H9 (cell line): ENCODE results near the gene C1orf21. TPM values are rescaled to one million over a fixed set of nuclear protein-coding genes. Genes with fewer than 3 reads are reported as not detected.
A peak's percentile ranks its signal among the peaks of the same experiment; 100 is the strongest.

Source experiments
- DNase-seq: peaks from one replicate; pipeline ENCODE4 v3.0.0-alpha.2; 2017
- H2AFZ ChIP-seq: one replicate; pipeline ENCODE4 v1.6.1; 2013; ENCODE audit warnings: mild to moderate bottlenecking, low read length, control low read depth, moderate library complexity
- H2AK5ac ChIP-seq: 2 replicates; pipeline ENCODE4 v1.6.1; 2013; ENCODE audit warnings: low read length, control low read depth, mixed read lengths; ENCODE audit not compliant: insufficient read length
- H2BK120ac ChIP-seq: one replicate; pipeline ENCODE4 v1.6.1; 2013; ENCODE audit warnings: low read depth, mild to moderate bottlenecking, low read length, control low read depth, inconsistent platforms; ENCODE audit not compliant: poor library complexity, severe bottlenecking
- H2BK12ac ChIP-seq: 2 replicates; pipeline ENCODE4 v1.6.1; 2013; ENCODE audit warnings: low read length, control low read depth, mixed read lengths, low read depth; ENCODE audit not compliant: insufficient read length
- H2BK15ac ChIP-seq: 2 replicates; pipeline ENCODE4 v1.6.1; 2013; ENCODE audit warnings: low read depth, low read length, control low read depth
- H2BK20ac ChIP-seq: one replicate; pipeline ENCODE4 v1.6.1; 2013; ENCODE audit warnings: low read depth, mild to moderate bottlenecking, low read length, control low read depth, inconsistent platforms; ENCODE audit not compliant: poor library complexity, severe bottlenecking
- H2BK5ac ChIP-seq: 2 replicates; pipeline ENCODE4 v1.6.1; 2013; ENCODE audit warnings: low read length, control low read depth, mixed read lengths; ENCODE audit not compliant: insufficient read length
- H3K14ac ChIP-seq: 2 replicates; pipeline ENCODE4 v1.6.1; 2013; ENCODE audit warnings: low read length, control low read depth; ENCODE audit not compliant: insufficient read depth
- H3K18ac ChIP-seq: 2 replicates; pipeline ENCODE4 v1.6.1; 2013; ENCODE audit warnings: low read depth, mild to moderate bottlenecking, mixed read lengths, low read length, control low read depth; ENCODE audit not compliant: insufficient read length
- H3K23ac ChIP-seq: 2 replicates; pipeline ENCODE4 v1.6.1; 2013; ENCODE audit warnings: low read length, control low read depth, mixed read lengths, low read depth; ENCODE audit not compliant: insufficient read length
- H3K23me2 ChIP-seq: 2 replicates; pipeline ENCODE4 v1.6.1; 2013; ENCODE audit warnings: low read depth, mild to moderate bottlenecking, mixed read lengths, low read length, control low read depth; ENCODE audit not compliant: insufficient read length, poor library complexity, severe bottlenecking
- H3K27ac ChIP-seq: 2 replicates; pipeline ENCODE4 v1.5.1; 2013; ENCODE audit warnings: low read length, control low read depth, mixed read lengths, low read depth; ENCODE audit not compliant: insufficient read length
- H3K27me3 ChIP-seq: 2 replicates; pipeline ENCODE4 v1.6.1; 2013; ENCODE audit warnings: low read length, control low read depth, inconsistent platforms; ENCODE audit not compliant: insufficient read depth
- H3K4ac ChIP-seq: 2 replicates; pipeline ENCODE4 v1.6.1; 2013; ENCODE audit warnings: low read depth, mild to moderate bottlenecking, control low read depth, inconsistent platforms, low read length, moderate library complexity
- H3K4me1 ChIP-seq: 2 replicates; pipeline ENCODE4 v1.6.1; 2013; ENCODE audit warnings: low read length, control low read depth, inconsistent platforms; ENCODE audit not compliant: insufficient read depth
- H3K4me2 ChIP-seq: 2 replicates; pipeline ENCODE4 v1.6.1; 2013; ENCODE audit warnings: low read length, control low read depth, mixed read lengths; ENCODE audit not compliant: insufficient read length, insufficient read depth
- H3K56ac ChIP-seq: 2 replicates; pipeline ENCODE4 v1.6.1; 2013; ENCODE audit warnings: low read depth, mild to moderate bottlenecking, mixed read lengths, low read length, control low read depth; ENCODE audit not compliant: insufficient read length
- H3K79me1 ChIP-seq: 2 replicates; pipeline ENCODE4 v1.6.1; 2013; ENCODE audit warnings: low read depth, mild to moderate bottlenecking, moderate library complexity, low read length, control low read depth, inconsistent platforms; ENCODE audit not compliant: insufficient read depth, poor library complexity, severe bottlenecking
- H3K79me2 ChIP-seq: 2 replicates; pipeline ENCODE4 v1.6.1; 2013; ENCODE audit warnings: low read length, control low read depth, inconsistent platforms; ENCODE audit not compliant: insufficient read depth
- H3K9ac ChIP-seq: 2 replicates; pipeline ENCODE4 v1.6.1; 2013; ENCODE audit warnings: low read length, control low read depth, mixed read lengths; ENCODE audit not compliant: insufficient read length; ENCODE audit errors: extremely low read depth
- H3K9me3 ChIP-seq: one replicate; pipeline ENCODE4 v1.6.1; 2013; ENCODE audit warnings: low read depth, low read length, inconsistent platforms; ENCODE audit not compliant: control insufficient read depth
- H3T11ph ChIP-seq: one replicate; pipeline ENCODE4 v1.6.1; 2013; ENCODE audit warnings: mild to moderate bottlenecking, low read length, control low read depth, inconsistent platforms
- H4K20me1 ChIP-seq: one replicate; pipeline ENCODE4 v1.6.1; 2013; ENCODE audit not compliant: control insufficient read depth, insufficient read length, insufficient read depth
- H4K5ac ChIP-seq: 2 replicates; pipeline ENCODE4 v1.6.1; 2013; ENCODE audit warnings: low read depth, mild to moderate bottlenecking, mixed read lengths, low read length, control low read depth; ENCODE audit not compliant: insufficient read length
- H4K8ac ChIP-seq: replicated peaks from 2 replicates; pipeline ENCODE4 v1.6.1; 2013; ENCODE audit warnings: low read length, control low read depth, mixed read lengths, low read depth; ENCODE audit not compliant: insufficient read length
- H4K91ac ChIP-seq: 2 replicates; pipeline ENCODE4 v1.6.1; 2013; ENCODE audit warnings: low read depth, mild to moderate bottlenecking, moderate library complexity, mixed read lengths, low read length, control low read depth; ENCODE audit not compliant: insufficient read length
- H3K27ac Mint-ChIP-seq, 3 experiments: 2 replicates in 2 of 3; 3 replicates in 1 of 3; pipeline ENCODE4 v1.8.0; 2020 to 2021; ENCODE audit warnings: mixed read lengths in 3 of 3, mild to moderate bottlenecking in 1 of 3, moderate library complexity in 1 of 3
- H3K27me3 Mint-ChIP-seq: 2 replicates; pipeline ENCODE4 v1.8.0; 2021; ENCODE audit warnings: low read depth, mild to moderate bottlenecking, moderate library complexity, mixed read lengths
- H3K36me3 Mint-ChIP-seq, 3 experiments: 2 replicates in 2 of 3; 3 replicates in 1 of 3; pipeline ENCODE4 v1.8.0; 2020 to 2021; ENCODE audit warnings: low read depth in 3 of 3, mixed read lengths in 3 of 3; ENCODE audit not compliant: insufficient read depth in 1 of 3
- H3K4me1 Mint-ChIP-seq, 2 experiments: 2 replicates each; pipeline ENCODE4 v1.8.0; 2020; ENCODE audit warnings: mixed read lengths in 2 of 2
- H3K4me3 Mint-ChIP-seq, 2 experiments: 2 replicates in 1 of 2; 3 replicates in 1 of 2; pipeline ENCODE4 v1.8.0; 2020 to 2021; ENCODE audit warnings: mild to moderate bottlenecking in 2 of 2, mixed read lengths in 2 of 2, moderate library complexity in 1 of 2
- H3K9me3 Mint-ChIP-seq, 2 experiments: 2 replicates in 1 of 2; 3 replicates in 1 of 2; pipeline ENCODE4 v1.8.0; 2020; ENCODE audit warnings: mild to moderate bottlenecking in 2 of 2, mixed read lengths in 2 of 2, moderate library complexity in 1 of 2
- WGBS: extraction: QIAGEN DNeasy Blood & Tissue Kit; methylation state at CpG from one replicate; pipeline ENCODE4 v1.1.7; 2013; ENCODE audit warnings: missing lambda C conversion rate, low lambda C conversion rate, mixed read lengths; ENCODE audit not compliant: insufficient read length; ENCODE audit errors: extremely low coverage; 5-methylcytosine and 5-hydroxymethylcytosine counted together
- total RNA-seq: library from RNA; stranded (reverse); gene quantifications from 2 replicates; pipeline ENCODE4 v1.2.1, GENCODE V29; 2021
- TF ChIP-seq, protein P1 (sequence below): fragments of 200-600 bp; sonication (generic); conservative IDR thresholded peaks from 3 replicates; pipeline ENCODE4 v1.8.0; 2021; ENCODE audit warnings: antibody characterized with exemption, mild to moderate bottlenecking

The C1orf21 gene
- total RNA-seq, 1 experiment from 2014 or later = 36.0 TPM

DNA sequence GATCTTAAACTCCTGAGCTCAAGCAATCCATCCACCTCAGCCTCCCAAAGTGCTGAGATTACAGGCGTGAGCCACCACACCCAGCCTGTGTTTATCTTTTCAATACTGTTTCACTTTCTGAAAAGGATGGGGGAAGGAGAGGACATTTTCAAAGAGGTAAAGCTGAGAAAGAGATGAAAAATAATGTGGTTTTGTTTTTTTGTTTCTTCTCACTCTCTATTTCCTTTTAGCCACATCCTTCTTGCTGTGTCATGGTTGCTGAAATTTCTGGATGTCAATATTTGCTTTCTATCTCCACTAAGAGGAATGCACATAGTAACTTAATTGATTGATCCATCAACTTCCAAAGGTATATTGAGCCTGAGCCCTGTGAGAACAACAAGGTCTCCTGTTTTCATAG lies 6.4 kb upstream of the C1orf21 start:
- Histone ChIP-seq H3K18ac (no peak overlapping the region), H3K4me2 (no peak overlapping the region), H3K27me3 (0 out of 2 replicates have a peak, but pooled peaks cover 2% of the 10 kb centered on the region), H3K79me2 (no peaks in the 10 kb centered on the region), H3K4me1 (peaks cover 7% of the 10 kb centered on the region; the same call in 1 of the 2 replicates), H2BK15ac (no peak overlapping the region), H2AK5ac (no peak overlapping the region), H3K56ac (no peak overlapping the region), H2BK20ac (no peak overlapping the region), H4K20me1 (no peaks in the 10 kb centered on the region), H4K5ac (no peak overlapping the region), H2BK12ac (no peak overlapping the region), H3T11ph (no peak overlapping the region), H3K14ac (no peak overlapping the region), H2BK120ac (no peak overlapping the region), H3K9me3 (no peaks in the 10 kb centered on the region), H3K9ac (no peak overlapping the region), H2AFZ (no peak overlapping the region), H3K27ac (no peak overlapping the region), H4K91ac (no peak overlapping the region), H3K4ac (no peak overlapping the region), H4K8ac (no peak overlapping the region), H2BK5ac (no peak overlapping the region), H3K79me1 (no peaks in the 10 kb centered on the region), H3K23ac (no peak overlapping the region), H3K23me2 (no peaks in the 10 kb centered on the region)
- H3K27ac Mint-ChIP-seq = 0 out of 7 replicates have a peak overlapping the region, but pooled peaks of 1 of the 3 experiments have one; percentile 2
- peaks cover 3% of the 10 kb centered on the region for H3K27me3 Mint-ChIP-seq
- no peaks in the 10 kb centered on the region for H3K36me3 Mint-ChIP-seq
- DNase-seq = no peak
- peaks cover 52 to 53% of the 10 kb centered on the region in 2 experiments for H3K4me1 Mint-ChIP-seq
- no peak overlapping the region for H3K4me3 Mint-ChIP-seq
- H3K9me3 Mint-ChIP-seq = peaks cover 0 to 3% of the 10 kb centered on the region in 2 experiments; a peak in 1 of 5 replicates
- WGBS = no CpG with 5 or more reads among the region's 1 CpG
- TF ChIP-seq, protein P1, sequence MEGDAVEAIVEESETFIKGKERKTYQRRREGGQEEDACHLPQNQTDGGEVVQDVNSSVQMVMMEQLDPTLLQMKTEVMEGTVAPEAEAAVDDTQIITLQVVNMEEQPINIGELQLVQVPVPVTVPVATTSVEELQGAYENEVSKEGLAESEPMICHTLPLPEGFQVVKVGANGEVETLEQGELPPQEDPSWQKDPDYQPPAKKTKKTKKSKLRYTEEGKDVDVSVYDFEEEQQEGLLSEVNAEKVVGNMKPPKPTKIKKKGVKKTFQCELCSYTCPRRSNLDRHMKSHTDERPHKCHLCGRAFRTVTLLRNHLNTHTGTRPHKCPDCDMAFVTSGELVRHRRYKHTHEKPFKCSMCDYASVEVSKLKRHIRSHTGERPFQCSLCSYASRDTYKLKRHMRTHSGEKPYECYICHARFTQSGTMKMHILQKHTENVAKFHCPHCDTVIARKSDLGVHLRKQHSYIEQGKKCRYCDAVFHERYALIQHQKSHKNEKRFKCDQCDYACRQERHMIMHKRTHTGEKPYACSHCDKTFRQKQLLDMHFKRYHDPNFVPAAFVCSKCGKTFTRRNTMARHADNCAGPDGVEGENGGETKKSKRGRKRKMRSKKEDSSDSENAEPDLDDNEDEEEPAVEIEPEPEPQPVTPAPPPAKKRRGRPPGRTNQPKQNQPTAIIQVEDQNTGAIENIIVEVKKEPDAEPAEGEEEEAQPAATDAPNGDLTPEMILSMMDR = no peak
